Activated CD4-positive, alpha-beta T cell treated with anti-CD3 and anti-CD28 coated beads, Interleukin-2, Interleukin-6, amounts not matched to agents 100 ng/mL and 50 ng/mL, durations not matched to agents 16 hours and 8 hours (primary cell): ENCODE data around the gene COL6A3.
A peak's percentile ranks its signal among the peaks of the same experiment; 100 is the strongest.

Experiments used
- DNase-seq: peaks from one replicate; pipeline ENCODE4 v3.0.0-alpha.2; 2020

The COL6A3 gene

GRCh38 chr2:237294460-237294859, 119.5 kb downstream of the COL6A3 start:
- DNase-seq, result no peak

DNA sequence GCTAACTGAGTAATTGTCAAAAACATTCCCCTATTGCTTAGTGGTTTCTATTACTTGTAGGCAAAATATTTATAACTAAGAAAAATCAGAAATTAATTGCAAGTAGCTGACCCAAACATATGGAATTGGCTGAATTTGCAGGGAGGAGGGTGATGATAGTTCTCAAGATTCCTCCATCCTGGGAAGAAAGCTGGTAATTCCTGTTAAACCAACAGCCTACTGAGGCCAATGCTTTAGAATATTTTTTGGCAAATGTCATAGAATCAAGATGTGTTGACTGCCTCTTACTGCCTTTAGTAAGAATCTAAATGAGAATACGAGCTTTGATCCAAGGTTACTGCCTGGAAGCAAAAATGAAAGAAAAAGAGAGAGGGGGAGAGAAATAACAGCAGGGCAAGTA, 120.0 kb downstream of the COL6A3 start:
- DNase-seq, result no peak

- DNase-seq, result peak; percentile 4
Observed at GRCh38 chr2:237291138-237291792, 122.7 kb downstream of the COL6A3 start.

GRCh38 chr2:237290261-237290660, 123.7 kb downstream of the COL6A3 start:
- no peak for DNase-seq

- DNase-seq, result no peak
Observed at GRCh38 chr2:237289139-237289538, 124.8 kb downstream of the COL6A3 start.

DNA sequence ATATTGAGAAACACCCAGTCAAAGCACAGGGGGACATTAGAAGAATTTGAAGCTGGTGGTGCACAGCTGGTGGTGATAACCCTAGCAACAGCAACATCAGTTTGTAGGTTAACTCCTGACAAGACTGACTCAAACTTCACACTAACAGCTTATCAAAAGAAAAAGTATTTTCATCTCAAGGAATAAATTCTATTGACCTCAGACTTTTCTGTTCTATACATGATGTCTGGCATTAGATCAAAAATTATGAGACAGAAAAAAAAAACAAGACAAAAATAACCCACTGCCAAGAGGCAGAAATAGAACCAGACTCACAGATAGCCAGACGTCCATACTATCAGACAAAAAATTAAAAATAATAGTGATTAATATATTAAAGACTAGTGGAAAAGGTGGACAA, 126.1 kb downstream of the COL6A3 start:
- DNase-seq, result no peak

- no peak for DNase-seq
Observed at GRCh38 chr2:237283131-237283928, 130.6 kb downstream of the COL6A3 start.

GRCh38 chr2:237282568-237283128, 131.3 kb downstream of the COL6A3 start:
- no peak for DNase-seq

DNA sequence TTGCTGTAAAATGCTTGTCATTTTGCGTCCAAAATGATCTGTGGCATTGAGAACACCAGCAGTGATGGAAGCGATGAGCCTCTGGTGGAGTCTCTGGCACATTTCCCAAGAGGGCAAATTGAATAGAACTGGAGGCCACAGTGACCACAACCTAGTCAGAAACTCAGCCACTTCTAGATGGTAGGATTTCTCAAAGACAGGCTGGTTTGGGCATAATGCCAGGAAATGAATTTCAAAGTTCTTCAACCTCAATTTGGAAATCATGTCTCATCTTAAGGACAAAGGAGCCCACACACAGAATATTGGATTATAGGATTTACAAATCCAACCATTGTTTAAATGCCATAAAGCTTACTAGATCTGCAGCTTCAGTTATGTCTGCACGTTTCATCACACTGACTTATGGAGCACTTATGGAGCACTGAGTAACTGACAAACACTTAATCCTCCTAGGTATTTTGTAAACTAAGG, 132.1 kb downstream of the COL6A3 start:
- DNase-seq, result no peak

DNA sequence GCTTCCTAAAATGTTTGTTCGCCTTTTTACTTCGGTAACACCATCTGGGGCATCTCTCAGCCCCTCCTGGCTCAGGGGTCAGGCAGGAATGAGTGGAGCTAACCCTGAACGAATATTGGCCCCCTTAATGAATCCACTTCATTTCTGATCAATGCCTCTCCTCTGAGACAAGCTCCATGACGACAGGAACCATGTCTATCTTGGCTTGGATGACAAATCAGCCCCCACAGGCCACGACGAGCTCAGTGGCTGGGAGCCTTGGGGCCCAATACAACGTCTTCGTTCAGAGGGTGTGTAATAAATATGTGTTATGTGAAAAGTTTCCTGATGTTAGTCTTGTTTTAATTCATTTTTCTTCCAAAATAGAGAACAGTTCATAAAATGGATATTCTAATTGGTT, 133.0 kb downstream of the COL6A3 start:
- DNase-seq, result no peak

- DNase-seq, result no peak
Observed at GRCh38 chr2:237280229-237280628, 133.7 kb downstream of the COL6A3 start.

DNA sequence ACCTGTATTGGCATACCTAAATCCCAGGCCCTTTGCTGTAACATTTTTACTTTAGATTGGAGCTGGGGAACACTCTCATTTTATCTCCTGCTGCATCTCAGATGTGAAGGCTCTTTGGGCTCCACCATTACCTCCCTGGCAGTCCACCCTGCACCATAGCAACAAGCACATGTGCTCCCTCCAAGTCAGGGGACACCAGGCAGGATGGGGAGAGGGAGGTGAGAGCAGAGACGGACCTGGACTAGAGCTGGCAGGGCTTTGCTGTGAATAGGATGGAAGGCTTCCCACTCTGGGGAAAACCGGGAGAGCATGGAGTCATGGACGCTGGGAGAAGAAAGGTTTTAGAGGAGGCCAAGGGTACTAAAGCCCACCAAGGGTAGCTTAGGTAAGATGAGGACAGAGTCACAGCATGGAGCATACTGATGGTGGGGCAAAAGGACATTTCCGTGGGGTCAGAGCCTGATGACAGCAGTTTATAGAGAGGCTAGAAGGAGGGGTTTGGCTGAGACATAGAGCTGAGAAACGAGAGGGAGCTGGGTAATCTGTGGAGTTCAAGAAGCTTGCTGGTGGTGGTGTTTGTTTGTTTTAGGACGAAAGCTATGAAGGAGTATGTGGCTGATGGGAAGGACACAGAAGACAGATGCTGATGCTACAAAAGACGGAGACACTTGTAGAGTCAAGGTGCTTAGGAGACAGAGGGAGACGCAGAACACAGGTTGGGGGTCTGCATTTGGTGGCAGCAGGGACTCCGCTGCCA, 134.8 kb downstream of the COL6A3 start:
- DNase-seq, result no peak

- DNase-seq, result no peak
Observed at GRCh38 chr2:237278568-237278967, 135.4 kb downstream of the COL6A3 start.

GRCh38 chr2:237276716-237277490, 137.1 kb downstream of the COL6A3 start:
- no peak for DNase-seq
